Measurements from ENCODE around the gene ATP5PB.

DNA sequence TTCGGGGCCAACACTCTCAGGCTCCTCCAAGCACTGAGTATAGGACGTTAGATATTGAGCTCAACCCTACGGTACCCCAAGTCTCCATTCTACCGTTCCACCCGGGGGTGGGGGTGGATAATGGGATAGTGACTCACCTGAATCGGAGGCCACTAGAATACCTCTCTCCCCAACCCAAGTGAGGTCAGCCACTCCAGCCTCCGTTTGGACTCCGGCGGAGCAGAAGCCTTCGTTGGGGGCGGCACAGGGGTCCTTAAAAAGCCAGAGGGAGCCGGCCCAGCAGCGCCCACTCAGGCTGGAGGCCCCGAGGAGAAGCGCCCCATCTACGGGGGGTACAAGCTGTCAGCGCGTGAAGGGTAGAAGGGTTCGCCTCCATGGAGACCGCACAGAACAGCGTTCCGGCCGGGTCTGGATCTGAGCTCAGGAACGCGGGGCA lies 764 bp upstream of the ATP5PB start:
- TF ChIP-seq, protein P1, sequence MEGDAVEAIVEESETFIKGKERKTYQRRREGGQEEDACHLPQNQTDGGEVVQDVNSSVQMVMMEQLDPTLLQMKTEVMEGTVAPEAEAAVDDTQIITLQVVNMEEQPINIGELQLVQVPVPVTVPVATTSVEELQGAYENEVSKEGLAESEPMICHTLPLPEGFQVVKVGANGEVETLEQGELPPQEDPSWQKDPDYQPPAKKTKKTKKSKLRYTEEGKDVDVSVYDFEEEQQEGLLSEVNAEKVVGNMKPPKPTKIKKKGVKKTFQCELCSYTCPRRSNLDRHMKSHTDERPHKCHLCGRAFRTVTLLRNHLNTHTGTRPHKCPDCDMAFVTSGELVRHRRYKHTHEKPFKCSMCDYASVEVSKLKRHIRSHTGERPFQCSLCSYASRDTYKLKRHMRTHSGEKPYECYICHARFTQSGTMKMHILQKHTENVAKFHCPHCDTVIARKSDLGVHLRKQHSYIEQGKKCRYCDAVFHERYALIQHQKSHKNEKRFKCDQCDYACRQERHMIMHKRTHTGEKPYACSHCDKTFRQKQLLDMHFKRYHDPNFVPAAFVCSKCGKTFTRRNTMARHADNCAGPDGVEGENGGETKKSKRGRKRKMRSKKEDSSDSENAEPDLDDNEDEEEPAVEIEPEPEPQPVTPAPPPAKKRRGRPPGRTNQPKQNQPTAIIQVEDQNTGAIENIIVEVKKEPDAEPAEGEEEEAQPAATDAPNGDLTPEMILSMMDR (IDR thresholded peaks at IDR 0.05) = no peak
- TF ChIP-seq POLR2A (IDR thresholded peaks at IDR 0.05) (no peak), EP300 (IDR thresholded peaks at IDR 0.05) (no peak)

Measured in sigmoid colon (tissue), 4 donors.